Measurements from ENCODE around the gene CHRNA1.

DNA sequence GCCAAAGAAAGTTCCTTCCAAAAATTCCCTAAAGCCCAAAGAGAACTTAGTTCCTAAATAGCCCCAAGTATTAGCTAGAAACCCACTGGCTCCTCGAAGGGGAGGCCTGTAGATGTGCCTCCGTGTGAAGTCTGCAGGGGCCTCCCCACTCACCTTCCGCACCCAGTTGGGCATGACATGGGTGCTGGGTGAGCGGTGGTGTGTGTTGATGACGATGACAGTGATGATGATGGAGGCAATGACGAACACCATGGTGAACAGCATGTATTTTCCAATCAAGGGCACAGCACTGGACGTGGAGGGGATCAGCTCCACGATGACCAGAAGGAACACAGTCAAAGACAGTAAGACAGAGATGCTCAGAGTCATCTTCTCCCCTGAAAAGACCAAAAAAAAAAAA lies 14.5 kb downstream of the CHRNA1 start:
- TF ChIP-seq CTCF (IDR thresholded peaks at IDR 0.05; ENCODE audit: low read depth, low read length, missing input control) (no peak), RAD21 (IDR thresholded peaks at IDR 0.05) (no peak), TAF1 (conservative IDR thresholded peaks at IDR 0.05) (no peak), REST (IDR thresholded peaks at IDR 0.05) (no peak), SP1 (IDR thresholded peaks at IDR 0.05) (no peak), JUND (IDR thresholded peaks at IDR 0.05) (no peak)
